ENCODE results near the gene FHOD3. TPM values are rescaled to one million over a fixed set of nuclear protein-coding genes. Genes with fewer than 3 reads are reported as not detected.
A peak's percentile ranks its signal among the peaks of the same experiment; 100 is the strongest.

FHOD3 gene
- total RNA-seq, 1 donor = 13.0 TPM

DNA sequence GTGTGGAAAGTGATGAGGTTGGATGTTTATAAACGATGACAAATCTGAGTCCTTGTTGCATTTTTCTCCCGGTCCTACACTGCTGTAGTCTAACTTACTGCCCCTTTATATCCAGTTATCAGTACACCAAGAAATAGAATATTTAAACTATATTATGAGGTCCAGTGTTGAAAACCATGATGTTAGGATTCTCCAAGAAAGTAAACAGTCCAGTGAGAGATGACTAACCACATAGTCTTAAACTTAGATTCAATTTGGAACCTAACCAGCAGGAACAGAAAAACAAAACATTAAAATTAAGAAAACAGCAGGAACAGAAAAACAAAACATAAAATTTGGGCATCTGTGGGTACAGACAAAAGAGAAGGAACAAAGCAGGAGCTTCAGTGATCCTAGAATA, 388.1 kb downstream of the FHOD3 start:
- no peak overlapping the region for H2AFZ ChIP-seq (ENCODE audit: low read length)

DNA sequence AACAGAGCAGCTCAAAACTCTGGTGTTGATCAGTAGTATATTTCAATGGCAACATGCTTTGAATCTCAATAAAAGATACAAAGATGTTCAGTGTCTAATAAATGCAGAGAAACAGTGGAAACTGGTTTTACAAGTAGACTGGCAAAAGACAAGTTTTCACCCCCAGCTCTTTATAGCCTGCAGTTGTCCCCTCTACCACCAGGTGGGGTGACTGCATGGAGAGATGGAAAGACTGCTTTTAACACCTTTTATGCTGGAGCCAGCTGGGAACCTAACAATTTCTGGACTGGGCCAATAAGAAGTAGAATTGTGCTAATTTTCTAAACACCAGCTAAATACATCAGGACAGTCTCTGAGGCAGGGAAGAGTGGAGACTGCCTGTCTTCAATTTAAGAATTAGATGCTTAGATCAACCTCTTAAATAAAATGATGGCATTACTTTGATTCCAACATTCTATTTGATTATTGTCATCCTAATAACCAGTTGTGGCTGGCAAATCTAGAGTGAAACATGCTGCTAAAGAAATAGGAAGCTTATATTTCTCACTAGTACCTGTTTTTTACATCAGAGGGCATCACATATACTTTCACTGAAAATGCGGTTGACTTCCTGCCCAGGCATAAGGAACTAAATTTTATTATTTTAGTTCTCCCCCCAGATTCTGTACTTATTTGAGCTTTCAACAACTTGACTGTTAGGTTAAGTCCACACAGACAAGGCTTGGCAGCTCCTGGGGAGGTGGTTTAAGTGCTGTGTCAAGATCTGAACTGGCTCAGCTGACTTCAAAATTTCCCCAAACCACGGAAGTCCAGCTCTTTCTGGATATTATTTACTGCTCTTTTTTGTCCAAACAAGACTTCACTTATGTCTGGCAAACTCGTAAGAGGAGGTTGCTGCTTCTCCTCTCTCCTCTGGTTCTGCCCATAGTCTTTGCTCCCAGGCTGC, 390.8 kb downstream of the FHOD3 start:
- no peaks in the 10 kb centered on the region for H3K9me3 ChIP-seq (ENCODE audit: low read depth, low read length)
- H4K20me1 ChIP-seq (ENCODE audit: insufficient read depth, low read length) = no peaks in the 10 kb centered on the region
- H3K27ac ChIP-seq (ENCODE audit: low read depth, low read length) = no peak overlapping the region
- DNase-seq (ENCODE audit: insufficient read length, low spot score, missing footprints) = peak; percentile 92
- no peak overlapping the region for H3K4me3 ChIP-seq (ENCODE audit: insufficient read depth, low read length)
- H3K4me2 ChIP-seq (ENCODE audit: insufficient read depth, low read length) = no peak overlapping the region
- no peaks in the 10 kb centered on the region for H3K79me2 ChIP-seq (ENCODE audit: insufficient read depth, low read length)
- no peak overlapping the region for H2AFZ ChIP-seq (ENCODE audit: low read length)
- TF ChIP-seq, protein P1, sequence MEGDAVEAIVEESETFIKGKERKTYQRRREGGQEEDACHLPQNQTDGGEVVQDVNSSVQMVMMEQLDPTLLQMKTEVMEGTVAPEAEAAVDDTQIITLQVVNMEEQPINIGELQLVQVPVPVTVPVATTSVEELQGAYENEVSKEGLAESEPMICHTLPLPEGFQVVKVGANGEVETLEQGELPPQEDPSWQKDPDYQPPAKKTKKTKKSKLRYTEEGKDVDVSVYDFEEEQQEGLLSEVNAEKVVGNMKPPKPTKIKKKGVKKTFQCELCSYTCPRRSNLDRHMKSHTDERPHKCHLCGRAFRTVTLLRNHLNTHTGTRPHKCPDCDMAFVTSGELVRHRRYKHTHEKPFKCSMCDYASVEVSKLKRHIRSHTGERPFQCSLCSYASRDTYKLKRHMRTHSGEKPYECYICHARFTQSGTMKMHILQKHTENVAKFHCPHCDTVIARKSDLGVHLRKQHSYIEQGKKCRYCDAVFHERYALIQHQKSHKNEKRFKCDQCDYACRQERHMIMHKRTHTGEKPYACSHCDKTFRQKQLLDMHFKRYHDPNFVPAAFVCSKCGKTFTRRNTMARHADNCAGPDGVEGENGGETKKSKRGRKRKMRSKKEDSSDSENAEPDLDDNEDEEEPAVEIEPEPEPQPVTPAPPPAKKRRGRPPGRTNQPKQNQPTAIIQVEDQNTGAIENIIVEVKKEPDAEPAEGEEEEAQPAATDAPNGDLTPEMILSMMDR (IDR thresholded peaks at IDR 0.05; ENCODE audit: extremely low read depth, low read depth, low read length) = peak; percentile 95
- H3K36me3 ChIP-seq (ENCODE audit: insufficient read depth, low read length) = no peaks in the 10 kb centered on the region
- no peaks in the 10 kb centered on the region for H3K27me3 ChIP-seq (ENCODE audit: insufficient read depth, low read length)
- peaks cover 17% of the 10 kb centered on the region for H3K4me1 ChIP-seq (ENCODE audit: insufficient read depth, low read length)

More for the DNA sequence above, 388.1 kb downstream of the FHOD3 start:
- Histone ChIP-seq H3K4me1 (ENCODE audit: insufficient read depth, low read length) (no peaks in the 10 kb centered on the region), H3K36me3 (ENCODE audit: insufficient read depth, low read length) (no peaks in the 10 kb centered on the region), H3K79me2 (ENCODE audit: insufficient read depth, low read length) (no peaks in the 10 kb centered on the region), H3K27me3 (ENCODE audit: insufficient read depth, low read length) (no peaks in the 10 kb centered on the region), H3K9me3 (ENCODE audit: low read depth, low read length) (no peaks in the 10 kb centered on the region), H4K20me1 (ENCODE audit: insufficient read depth, low read length) (no peaks in the 10 kb centered on the region), H3K4me3 (ENCODE audit: insufficient read depth, low read length) (no peak overlapping the region), H3K4me2 (ENCODE audit: insufficient read depth, low read length) (no peak overlapping the region), H3K27ac (ENCODE audit: low read depth, low read length) (no peak overlapping the region)
- TF ChIP-seq, protein P1 (IDR thresholded peaks at IDR 0.05; ENCODE audit: extremely low read depth, low read depth, low read length) = no peak
- DNase-seq (ENCODE audit: insufficient read length, low spot score, missing footprints) = no peak

DNA sequence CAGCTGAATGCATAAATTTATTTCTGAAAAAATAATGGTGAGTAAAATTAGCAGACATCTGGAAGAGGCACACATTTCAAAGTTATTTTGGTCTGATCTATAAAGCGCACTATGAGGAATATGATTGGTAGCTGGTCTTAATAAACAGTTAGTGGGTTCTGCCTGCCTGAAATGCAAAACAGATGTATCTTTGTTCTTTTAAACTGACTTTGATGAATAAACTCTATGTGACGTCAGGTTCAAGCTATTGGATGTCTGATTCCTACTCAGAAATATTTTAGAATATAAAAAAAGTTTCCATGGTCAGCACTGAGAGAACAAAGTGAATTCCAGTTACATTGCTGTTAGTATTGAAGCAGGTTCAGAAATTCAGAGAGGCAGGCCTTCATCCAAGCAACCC, 394.9 kb downstream of the FHOD3 start:
- H3K9me3 ChIP-seq (ENCODE audit: low read depth, low read length) = no peaks in the 10 kb centered on the region
- H3K4me2 ChIP-seq (ENCODE audit: insufficient read depth, low read length) = no peak overlapping the region

DNA sequence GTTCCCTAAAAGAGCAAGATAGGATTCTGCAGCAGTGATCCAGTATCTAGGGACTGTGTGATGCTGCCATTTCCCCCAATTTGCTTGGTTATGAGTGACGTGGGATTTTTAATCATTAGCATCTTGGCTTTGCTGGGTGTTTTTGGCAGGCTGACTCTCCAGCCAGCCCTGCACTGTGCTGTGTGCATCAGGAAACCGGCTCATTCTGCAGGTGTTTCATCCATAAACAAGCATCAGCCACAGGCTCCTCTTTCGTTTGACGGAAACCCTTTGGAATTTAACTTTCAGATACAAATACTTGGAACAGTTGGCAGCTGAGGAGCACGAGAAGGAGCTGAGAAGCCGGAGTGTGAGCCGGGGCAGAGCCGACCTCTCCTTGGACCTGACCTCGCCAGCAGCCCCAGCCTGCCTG, 395.4 kb downstream of the FHOD3 start:
- H3K4me2 ChIP-seq (ENCODE audit: insufficient read depth, low read length) = no peak overlapping the region
- peaks cover 22% of the 10 kb centered on the region for H3K4me1 ChIP-seq (ENCODE audit: insufficient read depth, low read length)
- peak overlapping the region; percentile 38 for H3K27ac ChIP-seq (ENCODE audit: low read depth, low read length)

More for the DNA sequence above, 394.9 kb downstream of the FHOD3 start:
- Histone ChIP-seq H3K4me3 (ENCODE audit: insufficient read depth, low read length) (no peak overlapping the region), H3K79me2 (ENCODE audit: insufficient read depth, low read length) (no peaks in the 10 kb centered on the region), H3K27me3 (ENCODE audit: insufficient read depth, low read length) (no peaks in the 10 kb centered on the region), H3K36me3 (ENCODE audit: insufficient read depth, low read length) (no peaks in the 10 kb centered on the region), H3K4me1 (ENCODE audit: insufficient read depth, low read length) (peaks cover 17% of the 10 kb centered on the region), H2AFZ (ENCODE audit: low read length) (no peak overlapping the region), H3K27ac (ENCODE audit: low read depth, low read length) (peak overlapping the region; percentile 38), H4K20me1 (ENCODE audit: insufficient read depth, low read length) (no peaks in the 10 kb centered on the region)
- TF ChIP-seq, protein P1 (IDR thresholded peaks at IDR 0.05; ENCODE audit: extremely low read depth, low read depth, low read length) = no peak
- no peak for DNase-seq (ENCODE audit: insufficient read length, low spot score, missing footprints)

More for the DNA sequence above, 395.4 kb downstream of the FHOD3 start:
- Histone ChIP-seq H2AFZ (ENCODE audit: low read length) (no peak overlapping the region), H3K4me3 (ENCODE audit: insufficient read depth, low read length) (no peak overlapping the region), H3K36me3 (ENCODE audit: insufficient read depth, low read length) (no peaks in the 10 kb centered on the region), H4K20me1 (ENCODE audit: insufficient read depth, low read length) (no peaks in the 10 kb centered on the region), H3K9me3 (ENCODE audit: low read depth, low read length) (no peaks in the 10 kb centered on the region), H3K79me2 (ENCODE audit: insufficient read depth, low read length) (no peaks in the 10 kb centered on the region), H3K27me3 (ENCODE audit: insufficient read depth, low read length) (no peaks in the 10 kb centered on the region)
- TF ChIP-seq, protein P1 (IDR thresholded peaks at IDR 0.05; ENCODE audit: extremely low read depth, low read depth, low read length) = no peak
- DNase-seq (ENCODE audit: insufficient read length, low spot score, missing footprints) = no peak
